Forelimb muscle (tissue), 1 donor: ENCODE measurements around the gene NDUFB8. TPM values are rescaled to one million over a fixed set of nuclear protein-coding genes. Genes with fewer than 3 reads are reported as not detected.
"Not testable (repeated sequence)": the region's sequence is repeated elsewhere in the genome, so short reads cannot be mapped to it uniquely, and the experiment has no call there.

ENCODE experiments used
- DNase-seq: peaks from one replicate; pipeline ENCODE4 v3.0.0-alpha.2; 2013; ENCODE audit warnings: low read depth
- polyA plus RNA-seq: library from polyadenylated mRNA; unstranded; fragments of 120-200 nt; gene quantifications from one replicate; pipeline ENCODE4 v1.2.1, GENCODE V29; 2013; ENCODE audit not compliant: insufficient read length

NDUFB8 gene
- polyA plus RNA-seq, result 118 TPM

DNA sequence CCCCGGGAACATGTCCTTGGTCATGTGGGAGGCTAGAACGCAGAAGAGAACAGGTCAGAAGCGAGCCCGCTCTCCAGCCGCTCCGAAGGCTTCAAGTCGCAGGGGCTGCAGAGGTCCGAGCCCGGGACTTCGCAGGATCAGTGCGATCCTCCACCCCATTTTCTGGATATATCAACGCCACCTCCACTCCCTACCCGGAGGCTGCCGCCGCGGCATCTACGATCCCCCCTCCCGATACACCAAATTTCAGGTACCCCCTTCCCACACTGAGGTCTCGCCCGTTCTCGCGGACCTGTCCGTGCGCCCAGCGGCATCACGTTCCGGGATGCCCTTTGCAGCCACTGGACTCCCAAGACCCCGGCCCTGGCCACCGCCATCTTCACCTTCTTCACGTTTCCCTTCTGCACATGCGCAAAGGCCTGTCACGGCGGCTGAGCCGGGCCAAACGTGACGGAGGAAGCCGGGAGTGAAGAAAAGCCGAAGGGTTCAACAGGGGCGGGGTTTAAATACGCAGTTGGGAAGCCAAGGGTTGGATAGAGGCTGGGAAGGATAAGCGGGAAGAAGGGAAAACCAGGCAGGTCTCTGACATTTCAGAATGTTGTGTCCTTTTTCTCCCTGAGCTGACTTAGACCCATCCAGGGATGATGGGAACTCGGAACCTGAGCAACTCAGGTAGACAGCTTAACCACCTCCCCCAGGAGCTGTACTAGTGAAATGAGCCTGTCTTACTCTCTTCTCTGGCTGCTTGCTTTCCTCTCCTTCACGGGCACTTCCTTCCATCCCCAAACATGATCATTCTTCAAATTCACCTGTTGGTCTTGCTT lies at the start of gene NDUFB8:
Gene NDUFB8, minus strand, starts transcription at position 397 of the 824 bp plus-strand sequence. Its CDS starts 20 bp downstream, at position 377.
- DNase-seq, result peak; percentile 72

DNA sequence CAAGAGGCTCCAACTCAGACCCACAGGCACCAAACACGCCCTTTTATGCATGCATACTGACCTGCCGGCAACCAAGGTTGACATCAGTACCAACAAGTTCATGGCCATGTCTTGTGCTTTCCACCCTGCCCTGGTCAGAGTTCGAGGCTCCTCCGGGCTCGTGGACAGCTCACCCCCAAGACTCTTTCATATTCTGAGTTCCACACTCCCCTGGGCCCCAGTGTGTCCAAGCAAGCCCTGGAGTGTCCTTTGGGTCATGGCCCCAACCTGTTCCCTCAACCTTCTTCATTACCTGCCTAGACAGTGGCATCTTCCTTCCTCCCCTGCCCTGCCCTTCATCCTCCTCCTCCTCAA lies 46.6 kb upstream of the NDUFB8 start:
- DNase-seq, result no peak

DNA sequence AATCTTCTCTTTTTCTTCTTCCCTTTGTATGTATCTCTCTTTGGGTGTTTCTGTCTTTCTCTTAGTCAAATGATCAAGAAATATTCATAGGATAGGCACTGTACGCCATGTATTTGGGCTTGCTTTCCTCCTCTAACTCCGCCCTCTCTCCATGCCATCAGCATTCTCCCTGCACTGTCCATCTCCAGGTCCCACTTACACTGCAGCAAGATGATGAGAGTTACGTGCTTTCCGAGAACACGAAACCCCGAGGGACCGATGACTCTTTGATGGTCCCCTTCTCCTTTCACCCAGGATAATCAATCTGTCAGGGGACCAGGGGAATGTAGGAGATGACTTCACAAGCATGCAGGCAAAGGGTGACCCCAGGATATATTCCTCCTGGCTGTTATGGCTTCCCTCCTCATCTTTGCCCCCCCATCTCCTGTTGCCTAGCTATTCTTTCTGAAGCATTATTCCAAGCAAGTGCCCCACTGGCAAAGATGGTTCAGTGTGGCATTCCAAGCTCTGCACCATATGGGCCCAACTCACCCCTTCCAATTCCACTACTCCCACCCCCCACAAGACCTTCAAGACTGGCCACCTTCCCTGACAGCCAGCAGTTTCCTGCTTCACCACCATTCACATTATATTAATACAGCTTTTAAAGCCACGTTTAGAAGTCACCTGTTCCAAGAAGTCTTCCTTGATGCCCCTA lies 46.1 kb upstream of the NDUFB8 start:
- no peak for DNase-seq

DNA sequence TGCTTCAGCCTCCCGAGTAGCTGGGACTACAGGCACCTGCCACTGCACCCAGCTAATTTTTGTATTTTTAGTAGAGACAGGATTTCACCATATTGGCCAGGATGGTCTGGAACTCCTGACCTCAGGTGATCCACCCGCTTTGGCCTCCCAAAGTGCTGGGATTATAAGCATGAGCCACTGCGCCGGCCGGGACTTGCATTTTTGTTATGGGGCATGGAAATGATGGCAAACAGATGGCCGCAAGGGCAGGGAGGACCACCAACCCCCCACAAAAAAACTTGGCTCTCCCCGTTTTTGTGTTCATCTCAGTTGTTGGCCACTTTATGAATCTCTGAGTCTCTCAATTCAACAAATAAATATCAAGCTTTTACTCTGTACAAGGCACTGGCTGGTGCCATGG lies 45.5 kb upstream of the NDUFB8 start:
- DNase-seq, result not testable (repeated sequence)

DNA sequence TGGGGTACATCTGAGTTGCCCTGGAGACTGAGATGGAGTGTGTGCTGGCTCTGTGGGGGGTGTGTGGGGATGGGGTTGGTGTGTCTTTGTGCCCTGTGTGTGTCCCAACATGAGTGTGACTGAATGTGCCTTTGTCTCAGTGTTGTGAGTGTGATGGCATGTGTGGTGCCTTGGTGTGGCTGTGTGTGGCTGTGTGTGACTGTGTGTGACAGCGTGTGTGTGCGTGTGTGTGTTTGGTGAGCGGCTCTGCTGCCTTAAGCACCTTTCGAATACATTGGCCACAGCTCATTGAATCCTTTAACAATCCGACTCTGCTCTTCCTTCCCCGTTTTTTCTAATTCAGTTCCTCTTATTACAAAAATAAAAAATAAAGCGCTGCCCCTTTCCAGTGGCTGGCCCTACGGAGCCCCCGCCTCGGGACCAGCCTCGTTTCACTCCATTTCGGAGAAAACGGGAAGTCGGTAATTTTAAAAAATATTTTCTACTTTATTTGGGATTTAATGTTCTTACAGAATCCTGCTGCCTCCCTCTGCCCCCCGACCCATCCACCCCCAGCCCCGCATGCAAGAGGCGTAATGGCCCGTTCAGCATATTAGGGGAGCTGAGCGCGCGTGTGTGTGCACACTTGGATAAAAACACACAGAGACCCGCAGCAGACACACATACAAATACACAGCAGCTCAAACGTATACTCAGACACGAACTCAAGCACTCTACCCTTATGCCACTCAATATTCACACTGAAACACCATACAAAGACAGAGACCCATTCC lies 41.6 kb upstream of the NDUFB8 start:
- DNase-seq, result no peak

DNA sequence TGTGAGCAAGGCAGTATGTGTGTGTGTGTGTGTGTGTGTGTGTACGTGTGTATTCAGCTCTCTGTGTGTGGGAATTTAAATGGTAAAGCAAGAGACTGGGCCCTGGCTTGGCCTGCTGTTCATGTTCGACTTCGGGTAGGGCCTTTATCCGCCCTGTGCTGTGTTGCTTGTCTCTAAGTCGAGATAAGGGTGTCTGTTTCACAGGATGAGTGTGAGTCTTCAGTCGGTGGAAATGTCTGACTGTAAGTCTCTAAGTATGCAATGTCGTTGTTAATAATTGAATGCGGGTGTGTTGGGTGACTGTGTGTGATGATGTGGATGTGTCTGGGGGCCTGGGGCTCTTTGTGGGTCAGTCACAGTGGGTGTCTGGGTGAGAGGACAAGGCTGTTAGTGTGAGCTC lies 40.8 kb upstream of the NDUFB8 start:
- no peak for DNase-seq

DNA sequence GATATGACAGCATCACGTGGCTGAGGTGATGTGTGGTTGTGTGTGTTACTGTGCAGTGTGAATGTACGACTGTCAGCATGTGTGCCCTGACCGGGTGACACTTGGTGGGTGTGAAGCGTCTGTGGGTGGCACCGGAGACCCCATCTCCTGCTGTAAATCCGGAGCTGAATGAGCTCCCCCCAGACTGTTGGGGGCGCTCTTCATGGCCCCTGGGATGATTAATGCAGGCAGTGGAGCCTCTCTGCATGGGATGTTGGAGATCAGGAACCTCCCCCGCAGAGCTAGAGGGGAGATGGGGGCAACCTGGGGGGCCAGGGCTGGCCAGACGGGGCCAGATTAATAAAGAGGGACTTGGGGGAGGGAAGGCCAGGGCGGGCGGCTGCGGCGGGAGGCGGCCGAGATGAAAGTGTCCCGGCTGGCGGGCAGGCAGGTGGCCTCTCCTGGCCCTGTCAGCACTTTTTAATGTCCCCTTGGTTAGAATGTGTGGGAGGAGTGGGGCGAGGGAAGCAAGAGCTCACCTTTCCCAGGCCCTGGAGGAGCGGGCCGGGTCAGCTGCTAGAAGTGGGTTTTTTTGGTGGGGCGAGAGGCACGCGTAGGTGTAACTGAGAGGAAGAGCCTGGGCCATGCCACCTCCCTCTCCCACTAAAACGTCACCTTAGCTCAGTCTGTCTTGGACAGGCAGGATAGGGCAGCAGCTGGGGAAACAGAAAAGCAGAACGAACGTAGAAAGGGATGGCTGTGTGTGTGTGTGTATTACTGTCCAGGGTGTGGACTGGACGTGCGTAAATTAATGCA lies 40.2 kb upstream of the NDUFB8 start:
- DNase-seq, result no peak

DNA sequence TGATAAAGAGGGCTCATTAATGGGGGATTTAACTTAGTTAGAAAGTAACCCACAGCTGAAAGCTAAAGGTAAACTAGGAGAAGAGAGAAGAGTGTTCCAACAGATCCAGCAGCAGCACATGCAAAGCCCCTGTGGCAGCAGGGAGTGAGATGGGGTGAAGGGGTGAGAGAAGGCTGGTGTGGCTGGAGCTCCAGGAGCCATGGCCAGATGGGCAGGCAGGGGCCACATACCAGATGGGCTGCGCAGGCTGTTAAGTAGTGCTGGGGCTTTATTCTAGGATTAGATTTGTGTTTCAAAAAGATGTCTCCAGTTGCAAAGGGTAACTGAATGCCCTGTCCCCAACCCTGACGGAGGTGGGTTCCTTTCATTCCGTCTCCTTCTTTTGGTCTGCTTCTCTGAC lies 39.2 kb upstream of the NDUFB8 start:
- no peak for DNase-seq

DNA sequence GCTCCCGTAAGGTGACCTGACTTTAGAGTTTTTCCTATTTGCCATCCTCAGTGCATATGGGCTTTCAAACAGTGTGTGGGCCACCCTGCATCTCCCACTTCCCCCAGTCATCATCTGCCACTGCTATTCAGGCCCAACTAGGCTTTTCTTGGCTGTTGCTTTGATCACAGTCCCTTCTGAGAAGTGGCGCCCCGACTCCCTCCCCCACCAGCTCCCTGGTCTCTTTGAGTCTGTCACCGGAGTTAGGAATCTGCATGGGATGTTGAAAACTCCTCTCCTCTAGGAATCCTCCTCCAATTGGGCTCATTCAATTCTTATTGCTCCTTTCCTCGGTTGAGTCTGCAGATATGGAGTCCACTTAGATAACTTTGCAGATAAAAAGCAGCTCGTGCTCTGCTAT lies 38.2 kb upstream of the NDUFB8 start:
- no peak for DNase-seq

DNA sequence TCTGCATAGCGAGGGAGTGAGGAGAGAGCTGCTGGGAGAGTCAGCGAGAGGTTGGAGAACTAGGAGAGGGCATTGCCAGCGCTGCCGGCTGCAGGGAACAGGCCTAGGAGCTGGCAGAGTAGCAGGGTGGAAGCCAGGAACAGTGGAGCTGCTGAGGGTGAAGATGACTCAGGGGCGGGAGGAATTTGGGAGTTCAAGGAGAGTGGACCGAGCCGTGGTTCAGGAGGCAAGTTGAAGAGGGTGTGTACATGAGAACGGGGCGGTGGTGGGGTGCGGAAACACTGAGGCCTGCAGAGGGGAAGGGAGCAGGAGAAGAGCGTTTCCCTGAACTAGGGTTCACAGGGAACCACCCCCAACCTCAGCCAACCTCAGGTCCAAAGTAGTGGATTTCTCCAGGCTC lies 37.6 kb upstream of the NDUFB8 start:
- DNase-seq, result no peak

DNA sequence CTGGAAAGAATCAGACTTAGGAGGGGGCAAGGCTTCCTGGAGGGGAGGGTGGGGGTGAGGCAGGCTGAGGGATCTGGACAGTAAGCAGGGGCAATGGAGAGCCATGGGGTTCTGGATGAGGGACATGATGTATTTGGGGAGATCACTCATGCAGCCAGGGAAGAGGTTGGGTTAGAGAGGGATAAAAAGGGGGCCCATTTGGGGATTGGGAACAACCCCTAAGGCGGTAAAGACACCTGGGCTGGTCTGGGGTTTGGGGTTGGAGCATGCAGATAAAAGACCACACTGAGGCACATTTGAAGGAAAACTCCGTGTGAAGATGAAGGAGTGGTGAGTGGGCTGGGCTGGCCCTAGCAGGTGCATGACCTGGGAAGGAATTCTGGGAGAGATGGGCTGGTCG lies 36.9 kb upstream of the NDUFB8 start:
- DNase-seq, result no peak

DNA sequence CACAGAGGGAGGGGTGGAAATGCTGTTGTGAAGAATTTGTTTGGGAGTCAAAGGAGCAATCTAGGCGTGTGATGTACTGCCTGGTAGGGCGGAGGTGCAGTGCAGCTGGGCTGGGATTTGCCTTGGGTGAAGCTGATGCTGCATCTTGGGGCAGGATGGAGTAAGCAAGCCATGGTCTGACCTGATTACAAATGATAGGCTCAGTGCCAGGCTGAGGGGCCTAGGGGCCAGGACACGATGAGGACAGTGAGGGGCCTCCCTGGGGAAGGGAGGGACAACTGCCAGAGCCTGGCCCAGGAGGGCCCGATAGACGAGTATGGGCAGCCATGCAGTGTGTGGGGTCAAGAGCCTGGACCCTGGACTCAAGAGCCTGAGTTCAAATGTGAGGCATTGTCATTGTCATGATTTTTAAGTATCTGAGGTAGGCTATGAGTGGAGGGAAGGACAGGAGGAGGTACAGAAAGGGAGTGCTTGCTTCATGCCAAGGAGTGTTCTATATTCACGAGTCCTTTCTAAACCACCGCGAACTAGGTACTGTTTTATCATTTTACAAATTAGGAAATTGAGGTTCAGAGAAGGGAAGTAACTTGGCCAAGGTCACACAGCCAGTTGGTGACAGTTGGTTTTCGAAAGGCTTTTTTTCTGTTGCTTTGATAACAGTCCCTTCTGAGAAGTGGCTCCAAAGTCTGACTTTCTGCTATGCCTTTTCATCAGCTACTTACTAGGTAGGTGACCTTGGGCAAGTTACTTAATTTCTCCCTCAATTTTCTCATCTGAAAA lies 35.7 kb upstream of the NDUFB8 start:
- no peak for DNase-seq

DNA sequence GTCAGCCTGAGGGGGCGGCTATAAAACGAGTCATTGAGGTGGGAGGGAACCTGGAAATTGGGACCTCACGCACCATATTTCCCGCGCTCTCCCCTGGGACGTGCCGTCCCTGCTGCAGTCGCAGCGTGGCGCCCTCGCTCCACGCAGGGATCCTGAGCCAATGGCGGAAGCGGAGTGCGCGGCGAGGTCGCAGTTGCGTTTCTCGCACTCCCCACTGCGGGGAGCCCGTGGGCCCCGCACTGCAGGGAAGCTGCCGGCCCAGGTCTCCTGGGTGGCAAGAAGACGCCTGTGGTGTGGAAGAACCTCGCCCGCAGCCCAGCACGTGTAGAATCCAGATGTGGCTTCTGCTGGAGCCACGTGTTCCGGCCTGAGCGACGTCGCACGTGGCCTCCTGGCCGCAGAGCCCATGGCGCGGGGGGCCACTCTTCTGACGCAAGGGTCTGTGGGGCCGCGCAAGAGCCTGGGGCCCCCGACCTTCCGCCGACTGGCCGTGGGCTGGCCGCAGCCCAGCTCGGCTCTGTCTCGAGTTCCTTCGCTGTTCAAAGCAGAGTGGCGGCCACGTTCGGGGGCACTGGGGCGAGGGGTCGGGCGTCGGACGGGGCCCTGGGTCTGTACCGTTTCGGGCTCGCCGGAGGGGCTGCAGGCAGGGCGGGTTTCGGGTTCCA lies 32.5 kb upstream of the NDUFB8 start:
- DNase-seq, result no peak

DNA sequence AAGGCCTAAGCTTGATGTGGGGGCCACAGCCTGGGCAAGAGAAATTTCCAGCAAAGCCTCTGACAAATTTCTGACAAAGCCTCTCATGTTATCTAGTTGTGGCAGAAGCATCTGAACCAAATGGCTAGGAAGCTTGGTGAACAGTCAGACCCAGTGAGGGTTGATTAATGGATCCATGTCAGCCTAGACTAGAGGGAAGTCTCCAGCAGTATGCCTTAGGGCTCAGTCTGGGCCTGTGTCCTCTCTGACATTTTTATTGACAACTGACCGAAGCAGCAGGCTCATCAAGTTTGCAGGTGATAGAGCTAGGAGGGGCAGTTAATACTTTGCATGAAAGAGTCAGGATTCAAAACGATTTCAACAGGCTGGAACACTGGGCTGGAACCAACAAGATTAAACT lies 31.3 kb upstream of the NDUFB8 start:
- no peak for DNase-seq

DNA sequence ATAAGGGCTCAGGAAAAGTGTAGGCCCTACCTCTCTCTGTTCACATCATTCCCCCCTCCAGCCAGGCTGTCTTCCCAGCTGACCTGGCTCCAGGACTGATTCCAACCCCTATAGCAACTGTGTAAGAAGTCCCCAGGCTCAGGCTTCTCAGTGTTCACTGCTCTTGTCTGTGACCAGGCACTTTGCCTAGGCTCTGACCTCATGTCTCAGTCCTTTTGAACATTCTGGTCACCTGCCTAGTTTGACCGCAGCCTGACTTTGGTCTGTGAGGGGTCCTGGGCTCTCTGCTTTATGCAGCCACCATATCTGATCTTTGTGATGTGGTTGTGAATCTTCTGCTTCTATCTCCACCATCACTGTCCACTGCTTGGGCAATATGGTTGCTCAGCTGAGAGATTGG lies 30.6 kb upstream of the NDUFB8 start:
- no peak for DNase-seq

DNA sequence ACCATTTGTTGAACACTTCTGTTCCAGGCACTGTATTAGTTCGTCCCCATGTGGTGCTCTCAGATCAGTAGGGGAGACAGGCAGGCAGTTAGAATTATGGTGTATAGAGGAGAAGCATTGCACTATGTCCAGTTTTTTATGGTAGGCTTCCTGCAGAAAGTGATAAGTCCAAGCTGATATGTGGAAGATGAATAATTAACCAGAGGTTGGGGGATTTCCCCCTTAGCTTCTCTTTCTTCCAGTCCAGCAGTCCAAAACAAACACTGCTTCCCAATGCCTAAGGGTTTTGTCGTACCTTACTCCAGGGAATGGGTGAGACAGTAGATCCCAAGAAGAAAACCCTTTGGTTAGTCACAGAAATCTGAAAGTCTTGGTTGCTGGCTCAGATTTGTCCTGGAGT lies 25.2 kb upstream of the NDUFB8 start:
- no peak for DNase-seq

DNA sequence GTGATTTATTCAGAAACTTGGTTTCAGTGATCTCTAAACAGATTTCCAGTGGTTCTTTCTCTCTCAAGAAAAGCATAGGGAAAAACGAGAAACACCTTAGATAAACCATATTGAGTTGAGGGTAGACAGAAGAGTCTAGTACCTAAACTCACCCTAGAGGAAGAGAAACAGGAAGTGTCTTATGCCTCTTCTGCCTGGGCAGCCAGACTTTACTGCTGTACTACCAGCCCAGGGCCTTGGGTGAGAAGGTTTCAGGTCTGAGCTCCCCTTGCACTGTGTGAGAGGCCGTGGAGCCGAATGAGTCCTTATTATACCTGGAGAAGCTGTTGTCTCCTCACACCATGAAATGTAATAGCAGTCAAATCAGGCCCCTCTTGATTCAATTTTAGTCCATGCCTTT lies 24.3 kb upstream of the NDUFB8 start:
- no peak for DNase-seq

DNA sequence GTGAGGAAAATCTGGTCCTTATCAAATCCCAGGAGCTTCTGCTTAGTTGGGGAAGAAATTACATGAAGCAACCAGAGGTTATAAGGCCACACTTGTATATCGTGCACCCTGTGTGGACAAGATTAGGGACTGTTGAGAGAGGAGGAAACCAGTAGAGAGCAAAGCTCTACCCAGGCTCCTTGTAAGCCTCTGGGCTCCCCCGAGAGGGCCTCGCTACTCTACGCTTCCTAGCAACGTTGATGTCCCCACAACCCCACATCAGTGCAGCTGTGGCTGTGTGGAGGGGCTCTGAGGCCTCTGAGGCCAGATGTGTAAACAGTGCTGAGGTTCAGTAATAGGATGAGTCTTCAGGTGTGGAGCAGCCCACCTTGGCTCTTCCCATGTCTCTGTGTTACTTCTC lies 22.1 kb upstream of the NDUFB8 start:
- DNase-seq, result no peak

DNA sequence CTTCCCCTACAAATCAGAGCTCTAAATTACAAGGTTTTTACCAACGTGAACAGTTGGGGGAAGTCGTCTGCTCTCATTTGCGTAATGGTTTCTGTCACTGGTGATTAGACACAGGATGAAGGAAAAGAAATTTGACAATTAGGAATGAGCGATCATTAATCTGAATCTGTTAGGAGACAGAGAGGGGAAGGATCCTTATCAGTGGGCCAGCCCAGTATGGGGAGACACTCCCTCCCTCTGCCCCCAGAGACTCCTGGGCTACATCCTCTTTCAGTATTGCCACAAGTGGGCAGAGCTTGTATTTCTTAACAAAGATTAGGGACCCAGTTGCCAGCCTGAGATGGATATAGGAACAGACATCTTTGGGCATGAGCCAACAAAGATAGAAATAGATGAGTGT lies 21.5 kb upstream of the NDUFB8 start:
- no peak for DNase-seq

DNA sequence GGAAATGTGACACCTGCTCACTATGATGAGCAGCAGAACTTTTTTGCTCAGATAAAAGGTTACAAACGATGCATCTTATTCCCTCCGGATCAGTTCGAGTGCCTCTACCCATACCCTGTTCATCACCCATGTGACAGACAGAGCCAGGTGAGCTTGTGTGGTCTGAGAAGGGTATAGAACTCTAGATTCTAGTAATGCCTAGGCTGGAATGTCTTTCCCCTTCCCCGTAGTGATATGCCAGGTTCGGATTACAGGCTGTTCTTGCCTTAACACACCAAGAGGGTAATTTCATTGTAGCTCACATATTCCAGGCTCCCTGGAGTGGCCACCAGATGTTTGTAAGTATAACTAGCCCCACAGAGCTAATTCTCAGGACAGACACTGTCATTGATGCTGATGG lies 15.3 kb upstream of the NDUFB8 start:
- DNase-seq, result no peak
